ENCODE measurements around the gene PSMA4.

Gene PSMA4

GRCh38 chr15:78565097-78565950 lies 25.1 kb downstream of the PSMA4 start, which contains the start of gene CHRNA5:
Gene CHRNA5 (plus strand): TSS chr15:78565520. CDS start chr15:78565720, 200 bp downstream.
- peak within 1 kb of the TSS; percentile 88 for H3K4me3 Mint-ChIP-seq
- H3K9me3 Mint-ChIP-seq, result no peaks in the 10 kb centered on the region
- H3K4me1 Mint-ChIP-seq (ENCODE audit: low read depth), result peaks cover 25% of the 10 kb centered on the region
- peak within 1 kb of the TSS; percentile 60 for H3K27ac Mint-ChIP-seq
- H3K36me3 Mint-ChIP-seq (ENCODE audit: low read depth), result no peaks in the 10 kb centered on the region
- peaks cover 22% of the 10 kb centered on the region for H3K27me3 Mint-ChIP-seq (ENCODE audit: low read depth)
- peak; percentile 66 for DNase-seq (ENCODE audit: low spot score)

- Mint-ChIP-seq H3K27ac (peak overlapping the region; percentile 32), H3K4me1 (ENCODE audit: low read depth) (peaks cover 25% of the 10 kb centered on the region), H3K36me3 (ENCODE audit: low read depth) (no peaks in the 10 kb centered on the region), H3K4me3 (peak overlapping the region; percentile 87), H3K9me3 (no peaks in the 10 kb centered on the region), H3K27me3 (ENCODE audit: low read depth) (peaks cover 22% of the 10 kb centered on the region)
- DNase-seq (ENCODE audit: low spot score), result no peak
Measured at GRCh38 chr15:78565951-78566774, 25.9 kb downstream of the PSMA4 start.

- Mint-ChIP-seq H3K27me3 (ENCODE audit: low read depth) (peaks cover 17% of the 10 kb centered on the region), H3K4me3 (no peak overlapping the region), H3K27ac (no peak overlapping the region), H3K36me3 (ENCODE audit: low read depth) (no peaks in the 10 kb centered on the region), H3K4me1 (ENCODE audit: low read depth) (peaks cover 25% of the 10 kb centered on the region), H3K9me3 (no peaks in the 10 kb centered on the region)
- no peak for DNase-seq (ENCODE audit: low spot score)
Measured at GRCh38 chr15:78567531-78567930, 27.3 kb downstream of the PSMA4 start.

- Mint-ChIP-seq H3K36me3 (ENCODE audit: low read depth) (no peaks in the 10 kb centered on the region), H3K4me3 (no peak overlapping the region), H3K27me3 (ENCODE audit: low read depth) (peaks cover 15% of the 10 kb centered on the region), H3K9me3 (no peaks in the 10 kb centered on the region), H3K4me1 (ENCODE audit: low read depth) (peaks cover 16% of the 10 kb centered on the region), H3K27ac (no peak overlapping the region)
- DNase-seq (ENCODE audit: low spot score), result no peak
Measured at GRCh38 chr15:78570710-78571109, 30.5 kb downstream of the PSMA4 start.

DNA sequence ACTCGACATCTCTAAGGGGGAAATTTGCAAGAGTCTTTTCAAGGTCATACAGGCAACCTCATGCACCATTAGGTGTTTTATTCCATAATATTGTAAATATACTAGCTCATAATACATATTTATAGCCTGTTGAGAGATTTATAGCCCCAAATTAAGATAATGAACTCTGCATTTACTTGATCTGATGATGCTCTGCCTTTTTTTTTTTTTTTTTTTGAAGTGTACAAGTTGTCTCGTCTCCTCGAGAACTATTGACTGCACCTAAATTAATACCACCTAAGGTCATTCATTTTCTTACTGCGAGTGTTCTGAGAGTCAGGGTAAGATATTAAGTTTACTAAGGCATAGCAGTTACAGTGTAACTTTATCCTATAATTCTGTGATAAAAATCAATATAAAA lies 31.1 kb downstream of the PSMA4 start:
- no peak overlapping the region for H3K4me3 Mint-ChIP-seq
- H3K27ac Mint-ChIP-seq, result no peak overlapping the region
- peaks cover 10% of the 10 kb centered on the region for H3K4me1 Mint-ChIP-seq (ENCODE audit: low read depth)
- no peak for DNase-seq (ENCODE audit: low spot score)
- peaks cover 10% of the 10 kb centered on the region for H3K27me3 Mint-ChIP-seq (ENCODE audit: low read depth)
- H3K9me3 Mint-ChIP-seq, result no peaks in the 10 kb centered on the region
- H3K36me3 Mint-ChIP-seq (ENCODE audit: low read depth), result no peaks in the 10 kb centered on the region

GRCh38 chr15:78573416-78573815 lies 33.2 kb downstream of the PSMA4 start:
- no peaks in the 10 kb centered on the region for H3K4me1 Mint-ChIP-seq (ENCODE audit: low read depth)
- no peak for DNase-seq (ENCODE audit: low spot score)
- no peaks in the 10 kb centered on the region for H3K9me3 Mint-ChIP-seq
- no peak overlapping the region for H3K27ac Mint-ChIP-seq
- H3K4me3 Mint-ChIP-seq, result no peak overlapping the region
- H3K36me3 Mint-ChIP-seq (ENCODE audit: low read depth), result no peaks in the 10 kb centered on the region
- no peaks in the 10 kb centered on the region for H3K27me3 Mint-ChIP-seq (ENCODE audit: low read depth)

DNA sequence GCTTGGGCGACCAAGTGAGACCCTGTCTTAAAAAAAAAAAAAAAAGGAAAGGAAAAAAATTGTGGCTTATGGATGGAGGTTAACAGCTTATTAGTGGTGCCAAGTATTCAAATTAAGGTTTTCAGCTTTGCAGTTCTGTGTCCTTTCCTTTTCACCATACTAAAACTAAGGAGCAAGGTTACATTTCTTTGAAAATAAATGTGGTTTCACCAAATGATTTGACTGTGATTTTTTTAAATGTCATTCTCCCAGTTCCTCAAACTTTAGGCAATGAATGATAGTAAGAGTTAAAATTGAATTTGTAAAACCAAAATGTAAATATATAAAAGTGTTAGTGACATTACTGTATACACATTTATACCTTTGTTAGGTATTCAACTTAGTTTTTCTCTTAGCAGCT lies 34.7 kb downstream of the PSMA4 start:
- no peaks in the 10 kb centered on the region for H3K4me1 Mint-ChIP-seq (ENCODE audit: low read depth)
- no peak overlapping the region for H3K27ac Mint-ChIP-seq
- no peaks in the 10 kb centered on the region for H3K36me3 Mint-ChIP-seq (ENCODE audit: low read depth)
- H3K4me3 Mint-ChIP-seq, result no peak overlapping the region
- no peaks in the 10 kb centered on the region for H3K9me3 Mint-ChIP-seq
- no peaks in the 10 kb centered on the region for H3K27me3 Mint-ChIP-seq (ENCODE audit: low read depth)
- no peak for DNase-seq (ENCODE audit: low spot score)

DNA sequence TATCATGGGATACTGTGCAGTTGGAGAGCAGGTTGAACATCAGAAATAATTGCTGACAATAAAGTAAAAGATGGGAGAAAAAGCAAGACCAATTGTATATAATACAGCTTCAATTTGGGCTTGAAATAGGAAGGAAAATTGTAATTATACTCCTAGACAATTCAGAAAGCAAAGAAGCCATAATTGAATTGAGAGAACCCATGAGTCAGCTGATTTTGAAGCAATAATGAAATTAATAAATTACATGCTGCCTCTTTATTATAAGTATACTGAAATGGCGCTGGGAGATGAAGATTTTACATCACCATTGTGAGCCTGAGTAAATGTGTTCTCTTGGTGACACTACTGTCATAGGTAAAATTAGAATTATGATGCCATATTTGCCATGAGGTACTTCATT lies 57.3 kb downstream of the PSMA4 start:
- Mint-ChIP-seq H3K36me3 (ENCODE audit: low read depth) (no peaks in the 10 kb centered on the region), H3K27ac (no peak overlapping the region), H3K4me3 (no peak overlapping the region), H3K9me3 (no peaks in the 10 kb centered on the region), H3K4me1 (ENCODE audit: low read depth) (no peaks in the 10 kb centered on the region), H3K27me3 (ENCODE audit: low read depth) (no peaks in the 10 kb centered on the region)
- no peak for DNase-seq (ENCODE audit: low spot score)

- no peak overlapping the region for H3K4me3 Mint-ChIP-seq
- no peak overlapping the region for H3K27ac Mint-ChIP-seq
- DNase-seq (ENCODE audit: low spot score), result no peak
- H3K4me1 Mint-ChIP-seq (ENCODE audit: low read depth), result no peaks in the 10 kb centered on the region
- no peaks in the 10 kb centered on the region for H3K9me3 Mint-ChIP-seq
- H3K27me3 Mint-ChIP-seq (ENCODE audit: low read depth), result no peaks in the 10 kb centered on the region
- H3K36me3 Mint-ChIP-seq (ENCODE audit: low read depth), result no peaks in the 10 kb centered on the region
Measured at GRCh38 chr15:78598348-78598747, 58.1 kb downstream of the PSMA4 start.

DNA sequence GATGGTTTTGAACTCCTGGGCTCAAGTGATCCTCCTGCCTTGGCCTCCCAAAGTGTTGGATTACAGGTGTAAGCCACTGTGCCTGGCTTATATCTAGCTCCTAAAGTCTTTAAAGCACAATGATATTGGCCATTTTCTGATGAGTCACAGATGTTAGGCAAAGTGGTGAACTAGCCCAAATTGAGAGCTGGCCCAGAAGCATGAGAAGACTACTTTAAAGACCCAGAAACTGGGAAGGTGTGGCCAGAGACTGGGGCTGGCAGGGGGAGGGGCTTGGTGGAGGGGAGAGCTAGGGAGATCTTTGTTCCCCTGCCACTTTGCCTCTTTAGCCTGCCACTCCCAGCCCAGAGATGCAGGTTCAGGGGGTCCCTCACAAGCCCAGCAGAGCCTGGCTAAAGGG lies 58.9 kb downstream of the PSMA4 start:
- Mint-ChIP-seq H3K4me3 (no peak overlapping the region), H3K27me3 (ENCODE audit: low read depth) (no peaks in the 10 kb centered on the region), H3K4me1 (ENCODE audit: low read depth) (no peaks in the 10 kb centered on the region), H3K36me3 (ENCODE audit: low read depth) (no peaks in the 10 kb centered on the region), H3K27ac (no peak overlapping the region), H3K9me3 (no peaks in the 10 kb centered on the region)
- DNase-seq (ENCODE audit: low spot score), result no peak
